HepG2 (cell line): ENCODE data around the gene STK11. TPM values are rescaled to one million over a fixed set of nuclear protein-coding genes. Genes with fewer than 3 reads are reported as not detected.

Experiments used
- AGO2 ChIP-seq: fragments of 200-400 bp; formaldehyde crosslinking; optimal IDR thresholded peaks from 2 replicates; pipeline ENCODE3; 2017; ENCODE audit warnings: mild to moderate bottlenecking, low read depth, low read length, moderate library complexity
- BHLHE40 ChIP-seq: IDR thresholded peaks from 2 replicates; pipeline ENCODE4 v1.6.1; 2011; ENCODE audit warnings: low read length, improper control_type of control experiment
- CCAR2 ChIP-seq: fragments of 200-400 bp; formaldehyde crosslinking; optimal IDR thresholded peaks from 2 replicates; pipeline ENCODE3; 2018; ENCODE audit warnings: low read depth, mild to moderate bottlenecking, low read length, moderate library complexity
- FLYWCH1 ChIP-seq: sonication (generic); formaldehyde crosslinking; IDR thresholded peaks from 2 replicates; pipeline ENCODE4 v1.8.1; 2023; ENCODE audit warnings: mild to moderate bottlenecking, missing genetic modification reagents
- HNF4G ChIP-seq, 2 experiments: sonication (generic) in 1 of 2; formaldehyde crosslinking in 1 of 2; IDR thresholded peaks; 2 replicates each; pipeline versions ENCODE4 v1.4.0 to v1.6.1; 2011 to 2020; ENCODE audit warnings: borderline replicate concordance in 2 of 2, low read depth in 2 of 2, mild to moderate bottlenecking in 2 of 2, low read length in 1 of 2, missing genetic modification reagents in 1 of 2, moderate library complexity in 1 of 2
- HOXA3 ChIP-seq: sonication (generic); formaldehyde crosslinking; IDR thresholded peaks from 2 replicates; pipeline ENCODE4 v1.5.0; 2020; ENCODE audit warnings: missing genetic modification reagents
- IRX3 ChIP-seq: sonication (generic); formaldehyde crosslinking; IDR thresholded peaks from 2 replicates; pipeline ENCODE4 v1.8.1; 2023; ENCODE audit warnings: mild to moderate bottlenecking, low read depth, missing genetic modification reagents, borderline replicate concordance
- JUN ChIP-seq: sonication (generic); formaldehyde crosslinking; IDR thresholded peaks from 2 replicates; pipeline ENCODE4 v1.4.0; 2020; ENCODE audit warnings: mild to moderate bottlenecking, missing genetic modification reagents
- KDM5B ChIP-seq: sonication (generic); formaldehyde crosslinking; IDR thresholded peaks from 2 replicates; pipeline ENCODE4 v1.4.0; 2020; ENCODE audit warnings: missing genetic modification reagents, mild to moderate bottlenecking, borderline replicate concordance
- SMAD1 ChIP-seq: sonication (generic); formaldehyde crosslinking; IDR thresholded peaks from 2 replicates; pipeline ENCODE4 v1.4.0; 2020; ENCODE audit warnings: missing genetic modification reagents, low read depth, mild to moderate bottlenecking, borderline replicate concordance
- ZBTB7B ChIP-seq: sonication (generic); formaldehyde crosslinking; IDR thresholded peaks from 2 replicates; pipeline ENCODE4 v1.4.0; 2020; ENCODE audit warnings: missing genetic modification reagents
- ZNF264 ChIP-seq: sonication (generic); formaldehyde crosslinking; IDR thresholded peaks from 2 replicates; pipeline ENCODE4 v1.4.0; 2020; ENCODE audit warnings: missing genetic modification reagents
- polyA plus RNA-seq, 8 experiments: library from polyadenylated mRNA; depleted of rRNA in 3 of 8; stranded (reverse) in 7 of 8; unstranded in 1 of 8; fragments of >200 nt; fragmentation: Illumina TruSeq in 4 of 8; extraction: Trizol in 4 of 8; gene quantifications; 2 replicates each; pipeline versions ENCODE4 v1.2.1 to v1.2.3, GENCODE V29; 2011 to 2016; ENCODE audit warnings: low read depth in 4 of 8, missing spikeins in 1 of 8, mixed read lengths in 1 of 8; ENCODE audit not compliant: insufficient read depth in 1 of 8
- total RNA-seq, 5 experiments: library from RNA; depleted of rRNA; stranded (reverse); fragments of >200 nt; fragmentation: Illumina TruSeq; extraction: Trizol; gene quantifications; 2 replicates each; pipeline ENCODE4 v1.2.3, GENCODE V29; 2016; ENCODE audit warnings: low read depth in 1 of 5
- TF ChIP-seq, protein P1 (sequence below): sonication (generic); formaldehyde crosslinking; conservative IDR thresholded peaks from 2 replicates; pipeline ENCODE4 v1.4.0; 2020; ENCODE audit warnings: missing genetic modification reagents
- TF ChIP-seq, protein P2 (sequence below): IDR thresholded peaks from 2 replicates; pipeline ENCODE4 v1.6.1; 2016; ENCODE audit warnings: mild to moderate bottlenecking, missing biosample characterization, missing genetic modification reagents
- TF ChIP-seq, protein P3 (sequence below): IDR thresholded peaks from 2 replicates; pipeline ENCODE4 v1.6.1; 2016; ENCODE audit warnings: missing biosample characterization, missing genetic modification reagents, low read depth
- TF ChIP-seq, protein P4 (sequence below): sonication (generic); formaldehyde crosslinking; IDR thresholded peaks from 2 replicates; pipeline ENCODE4 v1.4.0; 2020; ENCODE audit warnings: mild to moderate bottlenecking, missing genetic modification reagents
- TF ChIP-seq, protein P5 (sequence below): sonication (generic); formaldehyde crosslinking; IDR thresholded peaks from 2 replicates; pipeline ENCODE4 v1.4.0; 2020; ENCODE audit warnings: missing genetic modification reagents, mild to moderate bottlenecking, borderline replicate concordance

Gene STK11
- total and polyA plus RNA-seq, 2 of the 13 experiments (the other 11 are each of a cell fraction or from before 2014, with no cell fraction given): 27.5 to 43.6 TPM

DNA sequence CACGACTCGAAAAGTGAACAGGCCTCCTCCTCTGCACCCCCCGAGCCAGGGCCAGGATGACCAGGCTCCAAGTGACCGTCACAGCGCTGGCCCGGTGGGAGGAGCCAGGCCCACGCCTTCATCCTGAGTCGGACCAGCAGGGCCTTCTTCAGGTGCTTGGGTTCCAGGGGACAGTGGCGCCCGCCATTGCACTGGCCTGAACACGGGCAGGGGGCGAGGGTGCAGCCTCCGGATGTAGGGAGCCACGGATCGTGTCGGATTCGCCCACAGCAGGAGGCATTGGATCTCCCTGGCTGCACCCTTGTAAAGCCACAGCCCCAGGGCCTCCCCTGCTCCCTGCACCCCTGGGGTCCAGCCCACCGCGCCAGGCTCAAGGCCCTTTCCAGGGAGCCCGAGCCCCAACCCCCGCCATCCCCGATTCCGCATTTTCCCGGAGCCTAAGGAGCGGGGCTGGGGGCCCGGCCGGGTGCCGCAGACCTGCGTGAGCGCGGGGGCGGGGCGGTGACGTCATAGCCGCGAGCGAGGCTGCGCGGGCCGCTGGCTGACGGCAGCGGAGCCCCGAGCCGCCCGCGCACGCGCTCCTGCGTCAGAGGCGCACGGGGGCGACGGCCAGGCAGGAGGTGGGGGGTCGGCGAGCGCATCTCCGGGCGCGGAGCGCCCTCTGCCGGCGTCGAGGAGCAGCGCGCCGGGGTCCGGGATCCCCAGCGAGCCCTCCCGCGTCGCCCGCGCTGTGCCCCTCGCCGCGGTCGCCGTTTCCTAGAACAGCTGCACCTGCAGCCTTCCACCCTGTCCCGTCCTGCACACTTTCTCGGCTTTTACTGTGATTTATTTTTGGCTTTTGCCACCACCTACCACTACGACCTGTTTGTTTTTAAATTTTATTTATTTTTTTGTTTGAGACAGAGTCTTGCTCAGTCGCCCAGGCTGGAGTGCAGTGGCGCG, 34.5 kb downstream of the STK11 start (continued):
- TF ChIP-seq, protein P1, sequence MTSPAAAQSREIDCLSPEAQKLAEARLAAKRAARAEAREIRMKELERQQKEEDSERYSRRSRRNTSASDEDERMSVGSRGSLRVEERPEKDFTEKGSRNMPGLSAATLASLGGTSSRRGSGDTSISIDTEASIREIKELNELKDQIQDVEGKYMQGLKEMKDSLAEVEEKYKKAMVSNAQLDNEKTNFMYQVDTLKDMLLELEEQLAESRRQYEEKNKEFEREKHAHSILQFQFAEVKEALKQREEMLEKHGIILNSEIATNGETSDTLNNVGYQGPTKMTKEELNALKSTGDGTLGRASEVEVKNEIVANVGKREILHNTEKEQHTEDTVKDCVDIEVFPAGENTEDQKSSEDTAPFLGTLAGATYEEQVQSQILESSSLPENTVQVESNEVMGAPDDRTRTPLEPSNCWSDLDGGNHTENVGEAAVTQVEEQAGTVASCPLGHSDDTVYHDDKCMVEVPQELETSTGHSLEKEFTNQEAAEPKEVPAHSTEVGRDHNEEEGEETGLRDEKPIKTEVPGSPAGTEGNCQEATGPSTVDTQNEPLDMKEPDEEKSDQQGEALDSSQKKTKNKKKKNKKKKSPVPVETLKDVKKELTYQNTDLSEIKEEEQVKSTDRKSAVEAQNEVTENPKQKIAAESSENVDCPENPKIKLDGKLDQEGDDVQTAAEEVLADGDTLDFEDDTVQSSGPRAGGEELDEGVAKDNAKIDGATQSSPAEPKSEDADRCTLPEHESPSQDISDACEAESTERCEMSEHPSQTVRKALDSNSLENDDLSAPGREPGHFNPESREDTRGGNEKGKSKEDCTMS (CRISPR knock-in tag): no peak
- TF ChIP-seq JUN (CRISPR knock-in tag) (peak; percentile 70; the same call in 1 of the 2 replicates), BHLHE40 (peak; percentile 64), FLYWCH1 (CRISPR knock-in tag) (no peak), AGO2 (peak; percentile 58), HOXA3 (CRISPR knock-in tag) (peak; percentile 99), IRX3 (CRISPR knock-in tag) (no peak), ZNF264 (CRISPR knock-in tag) (no peak), SMAD1 (CRISPR knock-in tag) (0 out of 2 replicates have a peak, but pooled peaks have one; percentile 38), ZBTB7B (peak; percentile 30; the same call in 1 of the 2 replicates), CCAR2 (no peak), KDM5B (CRISPR knock-in tag) (0 out of 2 replicates have a peak, but pooled peaks have one; percentile 41), HNF4G (IDR thresholded peaks at IDR 0.05; ENCODE audit: borderline replicate concordance, low read depth, low read length) (no peak; the same call in 1 of the 2 replicates), HNF4G (CRISPR knock-in tag; IDR thresholded peaks at IDR 0.05; ENCODE audit: borderline replicate concordance, low read depth) (0 out of 2 replicates have a peak, but pooled peaks have one; percentile 18)
- TF ChIP-seq, protein P2, sequence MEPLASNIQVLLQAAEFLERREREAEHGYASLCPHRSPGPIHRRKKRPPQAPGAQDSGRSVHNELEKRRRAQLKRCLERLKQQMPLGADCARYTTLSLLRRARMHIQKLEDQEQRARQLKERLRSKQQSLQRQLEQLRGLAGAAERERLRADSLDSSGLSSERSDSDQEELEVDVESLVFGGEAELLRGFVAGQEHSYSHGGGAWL: 0 out of 2 replicates have a peak, but pooled peaks have one; percentile 6
- TF ChIP-seq, protein P3, sequence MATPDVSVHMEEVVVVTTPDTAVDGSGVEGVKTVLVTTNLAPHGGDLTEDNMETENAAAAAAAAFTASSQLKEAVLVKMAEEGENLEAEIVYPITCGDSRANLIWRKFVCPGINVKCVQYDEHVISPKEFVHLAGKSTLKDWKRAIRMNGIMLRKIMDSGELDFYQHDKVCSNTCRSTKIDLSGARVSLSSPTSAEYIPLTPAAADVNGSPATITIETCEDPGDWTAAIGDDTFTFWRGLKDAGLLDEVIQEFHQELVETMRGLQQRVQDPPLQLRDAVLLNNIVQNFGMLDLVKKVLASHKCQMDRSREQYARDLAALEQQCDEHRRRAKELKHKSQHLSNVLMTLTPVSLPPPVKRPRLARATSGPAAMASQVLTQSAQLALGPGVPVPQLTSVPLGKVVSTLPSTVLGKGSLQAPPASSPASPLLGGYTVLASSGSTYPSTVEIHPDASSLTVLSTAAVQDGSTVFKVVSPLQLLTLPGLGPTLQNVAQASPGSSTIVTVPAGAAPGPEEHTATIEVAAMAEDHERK (CRISPR knock-in tag): peak; percentile 29; the same call in 1 of the 2 replicates
- TF ChIP-seq, protein P4, sequence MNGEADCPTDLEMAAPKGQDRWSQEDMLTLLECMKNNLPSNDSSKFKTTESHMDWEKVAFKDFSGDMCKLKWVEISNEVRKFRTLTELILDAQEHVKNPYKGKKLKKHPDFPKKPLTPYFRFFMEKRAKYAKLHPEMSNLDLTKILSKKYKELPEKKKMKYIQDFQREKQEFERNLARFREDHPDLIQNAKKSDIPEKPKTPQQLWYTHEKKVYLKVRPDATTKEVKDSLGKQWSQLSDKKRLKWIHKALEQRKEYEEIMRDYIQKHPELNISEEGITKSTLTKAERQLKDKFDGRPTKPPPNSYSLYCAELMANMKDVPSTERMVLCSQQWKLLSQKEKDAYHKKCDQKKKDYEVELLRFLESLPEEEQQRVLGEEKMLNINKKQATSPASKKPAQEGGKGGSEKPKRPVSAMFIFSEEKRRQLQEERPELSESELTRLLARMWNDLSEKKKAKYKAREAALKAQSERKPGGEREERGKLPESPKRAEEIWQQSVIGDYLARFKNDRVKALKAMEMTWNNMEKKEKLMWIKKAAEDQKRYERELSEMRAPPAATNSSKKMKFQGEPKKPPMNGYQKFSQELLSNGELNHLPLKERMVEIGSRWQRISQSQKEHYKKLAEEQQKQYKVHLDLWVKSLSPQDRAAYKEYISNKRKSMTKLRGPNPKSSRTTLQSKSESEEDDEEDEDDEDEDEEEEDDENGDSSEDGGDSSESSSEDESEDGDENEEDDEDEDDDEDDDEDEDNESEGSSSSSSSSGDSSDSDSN (CRISPR knock-in tag): peak; percentile 40; the same call in 1 of the 2 replicates
- TF ChIP-seq, protein P5, sequence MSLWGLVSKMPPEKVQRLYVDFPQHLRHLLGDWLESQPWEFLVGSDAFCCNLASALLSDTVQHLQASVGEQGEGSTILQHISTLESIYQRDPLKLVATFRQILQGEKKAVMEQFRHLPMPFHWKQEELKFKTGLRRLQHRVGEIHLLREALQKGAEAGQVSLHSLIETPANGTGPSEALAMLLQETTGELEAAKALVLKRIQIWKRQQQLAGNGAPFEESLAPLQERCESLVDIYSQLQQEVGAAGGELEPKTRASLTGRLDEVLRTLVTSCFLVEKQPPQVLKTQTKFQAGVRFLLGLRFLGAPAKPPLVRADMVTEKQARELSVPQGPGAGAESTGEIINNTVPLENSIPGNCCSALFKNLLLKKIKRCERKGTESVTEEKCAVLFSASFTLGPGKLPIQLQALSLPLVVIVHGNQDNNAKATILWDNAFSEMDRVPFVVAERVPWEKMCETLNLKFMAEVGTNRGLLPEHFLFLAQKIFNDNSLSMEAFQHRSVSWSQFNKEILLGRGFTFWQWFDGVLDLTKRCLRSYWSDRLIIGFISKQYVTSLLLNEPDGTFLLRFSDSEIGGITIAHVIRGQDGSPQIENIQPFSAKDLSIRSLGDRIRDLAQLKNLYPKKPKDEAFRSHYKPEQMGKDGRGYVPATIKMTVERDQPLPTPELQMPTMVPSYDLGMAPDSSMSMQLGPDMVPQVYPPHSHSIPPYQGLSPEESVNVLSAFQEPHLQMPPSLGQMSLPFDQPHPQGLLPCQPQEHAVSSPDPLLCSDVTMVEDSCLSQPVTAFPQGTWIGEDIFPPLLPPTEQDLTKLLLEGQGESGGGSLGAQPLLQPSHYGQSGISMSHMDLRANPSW (CRISPR knock-in tag): no peak
